IPS-NIHi7 (cell line): ENCODE measurements around the gene SLC16A5.

Experiments used
- DNase-seq: peaks from one replicate; pipeline ENCODE4 v3.0.0; 2012; ENCODE audit warnings: mixed read lengths; ENCODE audit errors: extremely low spot score

SLC16A5 gene

DNA sequence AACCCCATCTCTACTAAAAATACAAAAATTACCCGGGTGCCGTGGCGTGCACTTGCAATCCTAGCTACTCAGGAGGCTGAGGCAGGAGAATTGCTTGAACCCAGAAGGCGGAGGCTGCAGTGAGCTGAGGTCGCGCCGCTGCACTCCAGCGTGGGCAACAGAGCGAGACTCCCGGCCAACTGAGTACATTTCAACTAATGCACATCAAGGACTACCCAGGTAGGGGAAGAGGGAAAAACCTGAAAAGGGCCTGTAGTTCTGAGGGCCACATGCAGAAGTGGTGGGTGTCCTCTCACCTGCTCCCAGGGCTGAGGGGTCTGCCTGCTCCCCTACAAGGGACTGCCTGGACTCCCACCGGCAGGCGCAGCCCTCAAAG is 584 bp upstream of the SLC16A5 start:
- DNase-seq, result no peak

- peak; percentile 56 for DNase-seq
Observed at GRCh38 chr17:75088465-75089417, 987 bp downstream of the SLC16A5 start.

- no peak for DNase-seq
Observed at GRCh38 chr17:75090871-75091854, 3.4 kb downstream of the SLC16A5 start.

DNA sequence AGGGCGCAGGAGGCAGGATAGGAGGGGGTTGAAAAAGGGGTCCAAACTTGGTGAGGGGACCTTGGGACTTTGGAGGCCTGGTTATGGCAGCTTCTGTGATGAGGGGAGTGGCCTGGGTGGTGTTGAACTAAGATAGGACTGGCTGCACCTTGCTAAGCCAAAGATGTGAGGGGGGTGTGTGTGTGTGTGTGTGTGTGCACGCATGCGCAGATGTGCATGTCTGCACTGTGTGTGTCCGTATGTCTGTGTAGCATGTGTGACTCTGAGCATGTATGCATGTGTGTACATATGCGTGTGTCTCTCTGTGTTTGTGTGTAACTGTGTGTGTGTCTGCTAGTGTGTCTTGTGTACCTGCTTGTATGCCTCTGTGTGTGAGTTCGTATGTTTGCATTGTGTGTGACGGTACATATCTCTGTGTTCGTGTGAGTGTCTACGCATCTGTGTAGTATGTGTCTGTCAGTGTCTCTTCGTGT is 4.1 kb downstream of the SLC16A5 start:
- DNase-seq, result no peak

DNA sequence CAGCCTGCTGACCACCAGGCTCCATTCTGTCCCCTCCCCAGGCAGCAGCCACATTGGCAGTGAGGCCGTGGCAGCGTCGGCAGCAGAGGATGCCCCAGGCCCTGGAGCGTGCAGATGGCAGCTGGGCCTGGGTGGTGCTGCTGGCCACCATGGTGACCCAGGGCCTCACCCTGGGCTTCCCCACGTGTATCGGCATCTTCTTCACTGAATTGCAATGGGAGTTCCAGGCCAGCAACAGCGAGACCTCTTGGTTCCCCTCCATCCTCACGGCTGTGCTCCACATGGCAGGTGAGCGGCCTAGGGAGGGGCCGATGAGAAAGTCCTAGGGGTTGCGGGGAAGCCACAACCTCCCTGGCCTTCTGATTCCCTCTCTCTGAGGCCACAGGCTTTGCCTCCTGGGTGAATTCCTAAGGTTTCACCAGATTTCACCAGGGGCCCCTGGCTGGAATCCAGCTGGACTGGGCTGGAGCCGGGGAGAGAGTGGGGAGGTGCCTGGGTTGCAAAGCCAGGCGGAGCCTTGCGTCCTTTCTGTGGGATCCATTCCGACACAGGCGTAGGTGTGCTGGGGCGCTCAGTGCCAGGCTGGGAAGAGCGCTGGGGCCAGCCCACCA is 5.9 kb downstream of the SLC16A5 start:
- DNase-seq, result no peak

- no peak for DNase-seq
Observed at GRCh38 chr17:75094871-75095399, 7.2 kb downstream of the SLC16A5 start.

- DNase-seq, result peak; percentile 64
Observed at GRCh38 chr17:75096082-75096625, 8.4 kb downstream of the SLC16A5 start.

GRCh38 chr17:75097865-75098264 is 10.1 kb downstream of the SLC16A5 start:
- DNase-seq, result no peak

DNA sequence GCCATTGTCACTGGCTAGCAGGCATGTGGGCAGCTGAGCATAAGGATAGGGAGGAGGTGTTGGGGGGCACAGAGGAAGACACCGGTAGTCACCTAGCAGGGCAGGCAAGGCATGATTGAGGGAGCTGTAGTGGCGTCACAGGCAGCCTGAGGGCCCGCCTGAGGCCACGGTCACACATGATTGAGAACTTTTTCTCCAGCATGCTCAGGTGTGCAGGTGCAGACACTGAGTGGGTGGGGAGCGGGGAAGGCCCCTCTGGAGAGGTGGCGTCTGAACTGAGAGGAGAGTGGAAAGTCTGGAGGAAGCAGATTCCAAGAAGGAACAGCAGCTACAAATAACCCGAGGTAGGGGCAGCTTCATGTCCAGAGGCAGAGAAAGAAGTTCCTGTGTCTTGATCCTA is 11.1 kb downstream of the SLC16A5 start:
- no peak for DNase-seq

DNA sequence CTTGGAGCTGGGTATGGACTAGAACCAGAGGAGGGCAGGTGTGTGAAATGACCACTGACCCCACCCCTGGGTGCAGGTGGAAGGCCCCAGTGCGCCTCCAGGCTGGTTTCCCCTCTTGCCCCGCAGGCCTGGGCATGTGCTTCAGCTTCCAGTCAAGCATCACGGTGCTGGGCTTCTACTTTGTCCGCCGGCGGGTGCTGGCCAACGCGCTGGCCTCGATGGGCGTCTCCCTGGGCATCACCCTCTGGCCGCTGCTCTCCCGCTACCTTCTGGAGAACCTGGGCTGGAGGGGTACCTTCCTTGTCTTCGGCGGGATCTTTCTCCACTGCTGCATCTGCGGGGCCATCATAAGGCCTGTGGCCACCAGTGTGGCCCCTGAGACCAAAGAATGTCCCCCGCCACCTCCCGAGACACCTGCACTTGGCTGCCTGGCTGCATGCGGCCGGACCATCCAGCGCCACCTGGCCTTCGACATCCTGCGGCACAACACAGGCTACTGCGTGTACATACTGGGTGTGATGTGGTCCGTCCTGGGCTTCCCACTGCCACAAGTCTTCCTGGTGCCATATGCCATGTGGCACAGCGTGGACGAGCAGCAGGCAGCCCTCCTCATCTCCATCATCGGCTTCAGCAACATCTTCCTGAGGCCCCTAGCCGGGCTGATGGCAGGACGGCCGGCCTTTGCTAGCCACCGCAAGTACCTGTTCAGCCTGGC is 12.3 kb downstream of the SLC16A5 start:
- DNase-seq, result no peak

- no peak for DNase-seq
Observed at GRCh38 chr17:75102385-75102821, 14.6 kb downstream of the SLC16A5 start.

- no peak for DNase-seq
Observed at GRCh38 chr17:75103601-75104554, 16.1 kb downstream of the SLC16A5 start.

DNA sequence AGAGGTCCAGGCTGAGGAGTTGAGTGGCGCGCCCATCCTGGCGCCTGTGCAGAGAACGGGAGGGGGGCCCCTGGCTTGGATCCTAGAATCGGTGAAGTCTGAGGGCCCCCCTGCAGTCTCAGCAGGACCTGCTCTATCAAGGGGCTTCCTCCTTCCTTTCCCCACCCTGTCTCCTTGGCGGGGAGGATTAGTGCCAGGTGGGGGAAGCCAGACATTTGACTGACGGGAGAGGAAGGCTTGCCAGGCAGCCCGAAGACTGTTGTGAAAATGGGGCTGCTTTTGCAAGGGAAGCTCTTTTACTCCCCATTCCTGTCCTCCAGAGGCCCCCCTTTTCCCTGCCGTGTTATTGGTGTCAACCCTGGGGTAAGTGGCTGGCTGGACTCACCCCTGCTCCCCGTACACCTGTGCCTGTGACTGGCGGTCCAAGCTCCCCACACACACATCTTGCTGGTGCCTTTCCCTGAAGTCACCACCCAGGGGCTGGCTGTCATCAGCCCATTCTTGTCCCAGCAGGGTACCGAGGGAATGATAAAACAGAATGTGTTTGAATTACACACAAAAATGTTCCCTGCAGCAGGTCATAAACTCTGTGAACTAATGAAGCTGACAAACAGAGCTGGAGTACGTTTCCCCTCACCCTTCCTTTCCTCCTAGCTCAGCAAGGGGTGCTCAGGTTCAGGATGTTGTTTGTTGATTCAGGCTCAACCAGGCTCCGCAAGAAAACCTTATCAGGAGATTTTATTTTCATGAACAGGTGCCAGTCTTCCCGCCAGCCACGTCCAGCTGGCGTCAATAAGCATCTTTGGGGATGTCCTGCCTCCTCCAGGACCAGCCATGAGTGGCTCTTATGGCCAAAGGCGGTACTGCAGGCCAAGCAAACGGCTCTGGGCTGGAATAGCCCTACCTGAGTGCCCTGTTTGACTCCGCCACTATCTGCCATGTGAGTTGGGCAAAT is 17.6 kb downstream of the SLC16A5 start:
- peak; percentile 83 for DNase-seq

- DNase-seq, result no peak
Observed at GRCh38 chr17:75108193-75108592, 20.4 kb downstream of the SLC16A5 start.

- DNase-seq, result no peak
Observed at GRCh38 chr17:75109046-75109406, 21.3 kb downstream of the SLC16A5 start.

- DNase-seq, result peak; percentile 97
Observed at GRCh38 chr17:75109407-75110233, 21.9 kb downstream of the SLC16A5 start, which contains the start of gene ARMC7. Gene ARMC7 (plus strand): TSS chr17:75109969. CDS start chr17:75110289, 320 bp downstream.

DNA sequence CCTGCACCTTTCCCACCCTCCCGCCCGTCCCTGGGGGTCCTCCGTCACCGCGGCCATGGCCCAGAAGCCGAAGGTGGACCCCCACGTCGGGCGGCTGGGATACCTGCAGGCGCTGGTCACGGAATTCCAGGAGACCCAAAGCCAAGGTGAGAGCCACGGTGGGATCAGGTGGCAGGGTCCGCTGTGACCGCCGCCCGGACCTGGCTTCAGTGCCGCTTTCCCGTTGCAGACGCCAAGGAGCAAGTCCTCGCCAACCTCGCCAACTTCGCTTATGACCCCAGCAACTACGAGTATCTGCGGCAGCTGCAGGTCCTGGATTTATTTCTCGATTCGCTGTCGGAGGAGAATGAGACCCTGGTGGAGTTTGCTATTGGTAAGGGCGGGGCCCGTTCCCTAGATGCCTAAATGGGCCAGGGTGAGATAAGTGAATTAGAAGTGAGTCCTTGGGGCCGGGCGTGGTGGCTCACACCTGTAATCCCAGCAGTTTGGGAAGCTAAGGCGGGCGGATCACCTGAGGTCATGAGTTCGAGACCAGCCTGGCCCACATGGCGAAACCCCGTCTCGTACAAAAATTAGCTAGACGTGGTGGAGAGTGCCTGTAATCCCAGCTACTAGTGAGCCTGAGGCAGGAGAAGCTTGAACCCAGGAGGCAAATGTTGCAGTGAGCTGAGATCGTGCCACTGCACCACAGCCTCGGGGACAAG is 22.6 kb downstream of the SLC16A5 start:
- DNase-seq, result no peak
